Astrocyte of the cerebellum (primary cell): ENCODE data around the gene PPM1G.
"Not testable (repeated sequence)": the region's sequence is repeated elsewhere in the genome, so short reads cannot be mapped to it uniquely, and the experiment has no call there.

Experiments
- DNase-seq: peaks from one replicate; pipeline ENCODE4 v3.0.0-alpha.2; 2011; ENCODE audit warnings: low read depth
- H3K4me3 ChIP-seq: 2 replicates; pipeline ENCODE4 v1.5.1; 2011; ENCODE audit warnings: mild to moderate bottlenecking, low read depth, low read length, moderate library complexity
- in situ Hi-C: cut with HindIII; loops from 2 replicates; pipeline ENCODE4 v1.10.0; 2017; ENCODE audit warnings: low sequenced_read_pairs
- TF ChIP-seq, protein P1 (sequence below): IDR thresholded peaks from 2 replicates; pipeline ENCODE4 v1.5.1; 2012; ENCODE audit warnings: low read length, low read depth, moderate library complexity, mild to moderate bottlenecking; ENCODE audit errors: missing control alignments

The PPM1G gene

GRCh38 chr2:27353762-27354596 is 55.4 kb downstream of the PPM1G start:
- DNase-seq, result no peak
- in situ Hi-C loops, result no loop called here
- no peak overlapping the region for H3K4me3 ChIP-seq

GRCh38 chr2:27353386-27353761 is 56.0 kb downstream of the PPM1G start:
- in situ Hi-C loops, DNase-seq, H3K4me3 ChIP-seq: not testable (repeated sequence)

More at GRCh38 chr2:27353762-27354596, 55.4 kb downstream of the PPM1G start:
- TF ChIP-seq, protein P1, sequence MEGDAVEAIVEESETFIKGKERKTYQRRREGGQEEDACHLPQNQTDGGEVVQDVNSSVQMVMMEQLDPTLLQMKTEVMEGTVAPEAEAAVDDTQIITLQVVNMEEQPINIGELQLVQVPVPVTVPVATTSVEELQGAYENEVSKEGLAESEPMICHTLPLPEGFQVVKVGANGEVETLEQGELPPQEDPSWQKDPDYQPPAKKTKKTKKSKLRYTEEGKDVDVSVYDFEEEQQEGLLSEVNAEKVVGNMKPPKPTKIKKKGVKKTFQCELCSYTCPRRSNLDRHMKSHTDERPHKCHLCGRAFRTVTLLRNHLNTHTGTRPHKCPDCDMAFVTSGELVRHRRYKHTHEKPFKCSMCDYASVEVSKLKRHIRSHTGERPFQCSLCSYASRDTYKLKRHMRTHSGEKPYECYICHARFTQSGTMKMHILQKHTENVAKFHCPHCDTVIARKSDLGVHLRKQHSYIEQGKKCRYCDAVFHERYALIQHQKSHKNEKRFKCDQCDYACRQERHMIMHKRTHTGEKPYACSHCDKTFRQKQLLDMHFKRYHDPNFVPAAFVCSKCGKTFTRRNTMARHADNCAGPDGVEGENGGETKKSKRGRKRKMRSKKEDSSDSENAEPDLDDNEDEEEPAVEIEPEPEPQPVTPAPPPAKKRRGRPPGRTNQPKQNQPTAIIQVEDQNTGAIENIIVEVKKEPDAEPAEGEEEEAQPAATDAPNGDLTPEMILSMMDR, result no peak

- H3K4me3 ChIP-seq, result no peak overlapping the region
- in situ Hi-C loops, result no loop called here
- TF ChIP-seq, protein P1, result no peak
- no peak for DNase-seq
Observed at GRCh38 chr2:27351802-27352598, 57.4 kb downstream of the PPM1G start.

DNA sequence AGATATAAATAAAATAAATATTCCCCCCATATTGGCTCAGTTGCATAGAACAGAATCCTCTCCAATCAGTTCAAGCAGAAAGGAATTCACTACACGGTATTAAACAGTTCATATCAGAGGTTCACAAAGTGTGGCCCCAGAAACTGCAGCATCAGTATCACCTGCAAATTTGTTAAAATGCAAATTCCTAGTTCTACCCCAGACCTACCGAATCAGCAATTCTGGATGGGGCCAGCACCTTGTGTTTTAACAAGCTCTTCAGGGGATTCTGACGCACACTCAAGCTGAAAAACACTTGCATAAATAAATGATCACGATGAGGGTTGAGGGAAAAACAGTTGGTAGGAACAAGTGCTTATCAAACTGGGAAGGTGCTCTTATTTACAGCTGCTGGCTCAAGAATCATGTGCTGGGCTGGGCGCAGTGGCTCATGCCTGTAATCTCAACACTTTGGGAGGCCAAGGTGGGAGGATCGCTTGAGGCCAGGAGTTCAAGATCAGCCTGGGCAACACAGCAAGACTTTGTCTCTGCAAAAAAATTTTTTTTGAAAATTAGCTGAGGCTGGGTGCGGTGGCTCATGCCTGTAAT is 59.2 kb downstream of the PPM1G start:
- TF ChIP-seq, protein P1, result no peak
- no peak overlapping the region for H3K4me3 ChIP-seq
- no peak for DNase-seq
- in situ Hi-C loops, result no loop called here

DNA sequence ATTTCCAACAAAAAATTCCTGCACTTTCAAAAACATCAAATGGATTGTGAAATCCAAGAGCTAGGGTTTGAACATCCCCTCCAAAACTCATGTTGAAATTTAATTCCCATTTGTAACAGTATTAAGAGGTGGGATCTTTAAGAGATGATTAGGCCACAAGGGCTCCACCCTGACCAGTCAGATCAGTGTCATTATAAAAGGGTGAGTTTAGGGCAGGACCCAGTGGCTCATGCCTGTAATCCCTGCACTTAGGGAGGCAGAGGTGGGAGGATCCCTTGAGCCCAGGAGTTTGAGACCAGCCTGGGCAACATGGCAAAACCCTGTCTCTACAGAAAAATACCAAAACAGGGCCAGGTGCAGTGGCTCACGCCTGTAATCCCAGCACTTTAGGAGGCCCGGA is 61.8 kb downstream of the PPM1G start:
- in situ Hi-C loops, result no loop called here
- TF ChIP-seq, protein P1, result no peak
- H3K4me3 ChIP-seq, result no peak overlapping the region
- DNase-seq, result no peak

DNA sequence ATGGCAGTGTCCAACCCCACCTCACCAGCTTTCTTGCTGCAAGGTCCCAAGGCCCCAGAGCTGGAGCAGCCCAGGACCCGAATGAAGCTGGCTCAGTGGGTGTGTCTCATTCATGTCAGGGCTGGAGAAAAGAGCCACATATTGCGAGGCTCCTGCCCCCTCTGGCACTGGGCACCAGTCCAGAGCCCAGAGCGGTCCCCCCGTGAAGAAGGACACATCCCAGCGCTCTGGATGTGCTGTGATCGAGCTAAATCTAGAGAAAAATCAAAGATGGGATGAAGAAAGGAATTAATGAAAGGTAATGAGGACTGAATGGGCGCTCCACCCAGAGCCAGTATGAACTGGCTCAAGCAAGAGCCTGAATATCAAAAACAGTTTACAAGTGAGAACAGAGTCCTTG is 73.2 kb downstream of the PPM1G start:
- H3K4me3 ChIP-seq, result no peak overlapping the region
- in situ Hi-C loops, result no loop called here
- no peak for DNase-seq
- TF ChIP-seq, protein P1, result no peak
